HT1080 (cell line): Measurements from ENCODE around the gene SNX33. TPM values are rescaled to one million over a fixed set of nuclear protein-coding genes. Genes with fewer than 3 reads are reported as not detected.

Source experiments
- DNase-seq: peaks from one replicate; pipeline ENCODE4 v3.0.0-alpha.2; 2015; ENCODE audit warnings: low read depth
- total RNA-seq: library from RNA; depleted of rRNA; stranded (reverse); fragments of >200 nt; shearing (Covaris generic); gene quantifications from 2 replicates; pipeline ENCODE4 v1.2.3, GENCODE V29; 2014

SNX33 gene
- total RNA-seq, 1 experiment from 2014 or later: 11.3 TPM

DNA sequence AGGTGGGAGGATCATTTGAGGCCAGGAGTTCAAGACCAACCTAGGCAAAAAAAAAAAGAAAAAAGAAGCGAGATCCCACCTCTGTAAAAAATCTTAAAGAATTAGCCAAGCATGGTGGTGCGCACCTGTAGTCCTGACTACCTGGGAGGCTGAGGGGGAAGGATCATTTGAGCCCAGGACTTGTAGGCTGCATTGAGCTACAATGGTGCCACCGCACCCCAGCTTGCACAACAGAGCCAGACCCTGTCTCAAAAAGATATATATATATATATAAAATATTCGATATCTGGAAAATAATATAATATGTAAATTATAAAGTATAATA lies 6.6 kb upstream of the SNX33 start:
- no peak for DNase-seq

DNA sequence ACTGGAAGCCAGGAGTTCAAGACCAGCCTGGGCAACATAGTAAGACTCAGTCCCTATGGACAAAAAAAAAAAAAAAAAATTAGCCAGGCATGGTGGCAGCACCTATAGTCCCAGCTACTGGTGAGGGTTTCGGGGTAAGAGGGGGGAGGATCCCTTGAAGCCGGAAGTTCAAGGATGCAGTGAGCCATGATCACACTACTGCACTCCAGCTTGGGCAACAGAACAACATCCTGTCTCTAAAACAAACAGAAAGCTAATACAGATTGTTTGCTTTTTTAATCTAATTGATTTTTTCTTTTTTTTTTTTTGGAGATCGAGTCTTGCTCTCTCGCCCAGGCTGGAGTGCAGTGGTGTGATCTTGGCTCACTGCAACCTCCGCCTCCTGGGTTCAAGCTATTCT lies 6.1 kb upstream of the SNX33 start:
- DNase-seq: no peak

DNA sequence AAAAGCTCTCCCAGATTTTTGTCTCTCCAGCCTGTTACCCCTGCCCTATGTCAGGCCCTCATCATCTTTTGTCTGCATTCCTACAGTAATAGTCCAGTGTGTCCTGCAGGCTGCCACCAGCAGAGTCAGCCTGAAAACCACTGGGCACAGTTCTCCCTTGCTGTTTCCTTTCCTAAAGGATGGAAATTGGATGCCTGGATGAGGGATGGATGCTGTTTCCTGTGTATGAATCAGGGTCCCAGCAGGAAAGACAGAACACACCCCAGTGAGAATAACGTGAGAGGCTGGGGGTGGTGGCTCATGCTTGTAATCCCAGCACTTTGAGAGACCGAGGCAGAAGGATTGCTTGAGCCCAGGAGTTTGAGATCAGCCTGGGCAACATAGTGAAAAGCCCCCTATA lies 3.3 kb upstream of the SNX33 start:
- DNase-seq: peak; percentile 89

DNA sequence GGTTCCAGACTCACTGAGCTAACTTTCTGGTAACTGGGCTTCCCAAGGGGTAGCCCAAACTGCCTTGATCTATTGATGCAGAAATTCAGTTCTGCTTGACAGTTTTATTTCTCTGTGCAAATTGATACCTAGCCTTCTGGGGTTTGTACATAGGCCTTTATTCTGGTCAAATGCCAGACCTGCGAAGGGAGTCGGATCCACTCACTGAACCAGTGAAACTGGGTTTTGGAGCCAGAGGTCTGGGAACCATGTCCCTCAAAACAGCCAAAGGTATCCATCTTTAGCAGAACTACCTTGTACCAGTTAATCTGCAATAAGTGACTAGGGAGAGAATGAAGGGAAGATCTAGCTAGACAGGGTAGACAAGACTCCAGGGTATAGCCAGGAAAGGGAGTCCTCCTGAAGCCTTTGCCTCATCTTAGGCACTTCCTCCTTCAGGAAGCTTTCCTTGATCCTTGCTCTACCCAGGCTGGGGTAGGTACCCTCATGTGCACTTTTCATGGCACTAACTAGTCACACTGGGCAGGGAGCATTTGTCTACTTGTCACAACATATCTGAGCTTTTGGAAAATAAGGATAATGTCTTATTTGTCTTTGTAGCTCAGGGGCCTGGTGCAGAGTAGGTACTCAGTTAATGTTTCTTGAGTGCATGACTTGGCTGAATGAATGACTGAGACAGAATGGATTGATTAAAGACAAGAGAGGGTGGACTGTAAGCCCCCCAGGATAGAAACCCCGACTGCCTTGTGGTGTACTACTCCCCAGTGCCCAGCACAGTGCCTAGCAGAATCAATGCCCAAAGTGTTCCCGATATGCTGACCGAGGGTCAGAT lies 1.4 kb upstream of the SNX33 start:
- no peak for DNase-seq

DNA sequence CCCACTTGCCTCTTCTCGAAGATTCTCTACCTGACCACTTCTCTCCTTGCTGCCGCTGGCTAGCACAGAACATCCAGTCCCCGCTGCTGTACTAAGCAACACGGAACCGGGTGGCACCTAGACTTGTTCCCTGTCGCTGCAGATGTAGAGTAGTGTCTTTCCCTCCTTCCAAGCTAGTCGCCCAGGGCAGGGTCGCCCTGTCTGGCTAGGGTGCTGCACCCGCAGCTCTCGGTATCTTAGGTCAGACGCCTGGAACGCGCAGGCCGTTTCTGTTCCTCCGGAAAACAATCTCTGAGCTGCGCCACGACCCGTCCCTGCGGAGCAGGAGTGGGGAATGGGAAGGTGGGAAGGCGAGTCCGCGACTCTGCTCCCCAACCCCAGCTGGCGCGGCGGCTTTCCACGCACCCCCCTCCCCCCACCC lies 758 bp upstream of the SNX33 start:
- DNase-seq: no peak

DNA sequence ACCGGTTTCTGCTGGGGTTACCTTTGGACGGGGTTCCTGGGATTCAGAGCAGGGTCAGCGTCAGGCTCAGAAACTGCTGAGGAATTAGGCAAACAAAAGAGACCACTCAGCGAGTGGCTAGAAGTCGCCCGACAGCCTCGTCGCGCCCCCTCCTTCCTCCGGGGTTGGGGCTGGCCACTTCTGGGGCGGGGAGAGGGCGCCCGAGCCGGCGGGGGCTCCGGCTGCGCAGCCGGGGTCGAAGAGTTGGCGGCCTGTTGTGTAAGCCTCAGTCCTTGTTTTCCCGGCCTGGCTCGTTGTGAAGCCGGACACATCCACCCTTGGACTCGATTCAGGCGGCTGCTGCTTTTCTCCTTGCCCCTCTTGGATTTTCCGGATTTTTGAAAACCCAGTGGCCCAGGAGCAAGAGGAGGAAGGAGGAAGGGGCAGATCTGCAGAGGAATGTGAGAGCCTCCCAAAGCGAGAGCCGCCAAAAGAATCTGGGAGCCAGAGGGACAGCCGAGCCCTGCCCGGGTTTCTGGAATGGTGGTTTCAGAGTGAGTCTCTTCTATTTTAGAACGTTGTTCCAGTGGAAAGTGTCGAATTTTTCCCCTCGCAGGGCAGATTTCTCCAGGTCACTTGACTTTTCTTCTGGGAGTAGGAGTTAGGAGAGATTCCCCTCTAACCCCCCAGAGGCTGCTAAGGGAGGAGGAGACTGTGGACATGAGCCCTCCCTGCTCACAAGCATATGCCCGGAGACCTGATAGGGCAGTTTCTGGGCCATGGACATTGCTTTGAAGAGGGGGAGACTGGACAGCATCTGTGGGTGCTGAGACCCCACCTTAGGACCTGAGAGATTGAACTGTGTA lies 666 bp downstream of the SNX33 start:
- DNase-seq: no peak

DNA sequence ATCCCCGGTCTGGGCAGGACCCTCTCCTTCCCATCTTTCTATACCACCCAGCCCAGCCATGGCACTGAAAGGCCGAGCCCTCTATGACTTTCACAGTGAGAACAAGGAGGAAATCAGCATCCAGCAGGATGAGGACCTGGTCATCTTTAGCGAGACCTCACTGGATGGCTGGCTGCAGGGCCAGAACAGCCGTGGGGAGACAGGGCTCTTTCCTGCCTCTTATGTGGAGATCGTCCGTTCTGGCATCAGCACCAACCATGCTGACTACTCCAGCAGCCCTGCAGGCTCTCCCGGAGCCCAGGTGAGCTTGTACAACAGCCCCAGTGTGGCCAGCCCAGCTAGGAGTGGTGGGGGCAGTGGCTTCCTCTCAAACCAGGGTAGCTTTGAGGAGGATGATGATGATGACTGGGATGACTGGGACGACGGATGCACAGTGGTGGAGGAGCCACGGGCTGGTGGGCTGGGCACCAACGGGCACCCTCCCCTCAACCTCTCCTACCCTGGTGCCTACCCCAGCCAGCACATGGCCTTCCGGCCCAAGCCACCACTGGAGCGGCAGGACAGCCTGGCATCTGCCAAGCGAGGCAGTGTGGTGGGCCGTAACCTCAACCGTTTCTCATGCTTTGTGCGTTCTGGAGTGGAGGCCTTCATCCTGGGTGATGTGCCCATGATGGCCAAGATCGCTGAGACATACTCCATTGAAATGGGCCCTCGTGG lies 1.5 kb downstream of the SNX33 start:
- no peak for DNase-seq

DNA sequence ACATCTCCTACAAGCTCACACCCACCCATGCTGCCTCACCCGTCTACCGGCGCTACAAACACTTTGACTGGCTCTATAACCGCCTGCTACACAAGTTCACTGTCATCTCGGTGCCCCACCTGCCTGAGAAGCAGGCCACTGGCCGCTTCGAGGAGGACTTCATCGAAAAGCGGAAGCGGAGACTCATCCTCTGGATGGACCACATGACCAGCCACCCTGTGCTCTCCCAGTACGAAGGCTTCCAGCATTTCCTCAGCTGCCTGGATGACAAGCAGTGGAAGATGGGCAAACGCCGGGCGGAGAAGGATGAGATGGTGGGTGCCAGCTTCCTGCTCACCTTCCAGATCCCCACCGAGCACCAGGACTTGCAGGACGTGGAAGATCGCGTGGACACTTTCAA lies 2.1 kb downstream of the SNX33 start:
- DNase-seq: no peak

DNA sequence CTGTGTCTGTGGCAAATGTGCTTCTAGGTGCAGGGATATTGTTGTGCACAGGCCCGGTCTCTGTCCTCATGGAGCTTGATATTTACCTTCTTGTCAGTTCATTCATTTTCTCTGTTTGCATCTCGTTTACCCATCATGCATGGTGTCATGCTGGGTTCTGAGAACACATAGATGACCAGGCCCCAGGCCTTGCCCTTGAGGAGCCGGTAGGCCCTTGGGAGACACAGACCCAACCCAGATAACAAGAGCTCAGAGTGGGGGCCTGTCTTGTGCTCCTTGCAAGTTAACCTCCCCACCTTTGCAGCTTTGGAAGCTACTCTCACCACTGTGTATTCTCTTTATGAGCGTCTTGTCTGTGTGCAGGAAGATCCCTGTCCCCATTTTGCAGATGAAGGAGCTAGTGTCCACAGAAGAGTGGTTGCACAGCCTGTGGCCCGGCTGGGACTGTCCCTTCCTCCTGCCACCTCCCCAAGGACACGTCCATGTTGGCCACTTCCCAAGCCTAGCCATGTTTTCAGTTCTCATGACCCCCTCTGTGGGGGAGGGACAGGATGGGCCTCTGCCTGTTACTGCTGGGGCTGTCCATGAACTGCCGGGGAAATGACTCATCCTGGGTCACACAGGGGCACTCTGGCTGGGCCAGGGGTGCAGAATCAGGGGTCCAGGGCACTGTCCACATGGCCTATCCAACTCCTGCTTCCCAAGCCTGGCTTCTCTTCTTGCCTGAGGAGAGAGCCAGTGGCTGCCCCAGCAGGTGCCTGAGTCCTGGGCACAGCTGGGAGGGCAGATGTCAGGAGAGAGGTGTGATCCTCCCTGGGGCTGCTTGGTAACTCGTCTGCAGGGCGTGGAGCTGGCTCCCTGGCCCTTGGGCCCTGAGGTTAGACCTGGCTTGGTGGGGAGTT lies 3.4 kb downstream of the SNX33 start:
- peak; percentile 59 for DNase-seq

DNA sequence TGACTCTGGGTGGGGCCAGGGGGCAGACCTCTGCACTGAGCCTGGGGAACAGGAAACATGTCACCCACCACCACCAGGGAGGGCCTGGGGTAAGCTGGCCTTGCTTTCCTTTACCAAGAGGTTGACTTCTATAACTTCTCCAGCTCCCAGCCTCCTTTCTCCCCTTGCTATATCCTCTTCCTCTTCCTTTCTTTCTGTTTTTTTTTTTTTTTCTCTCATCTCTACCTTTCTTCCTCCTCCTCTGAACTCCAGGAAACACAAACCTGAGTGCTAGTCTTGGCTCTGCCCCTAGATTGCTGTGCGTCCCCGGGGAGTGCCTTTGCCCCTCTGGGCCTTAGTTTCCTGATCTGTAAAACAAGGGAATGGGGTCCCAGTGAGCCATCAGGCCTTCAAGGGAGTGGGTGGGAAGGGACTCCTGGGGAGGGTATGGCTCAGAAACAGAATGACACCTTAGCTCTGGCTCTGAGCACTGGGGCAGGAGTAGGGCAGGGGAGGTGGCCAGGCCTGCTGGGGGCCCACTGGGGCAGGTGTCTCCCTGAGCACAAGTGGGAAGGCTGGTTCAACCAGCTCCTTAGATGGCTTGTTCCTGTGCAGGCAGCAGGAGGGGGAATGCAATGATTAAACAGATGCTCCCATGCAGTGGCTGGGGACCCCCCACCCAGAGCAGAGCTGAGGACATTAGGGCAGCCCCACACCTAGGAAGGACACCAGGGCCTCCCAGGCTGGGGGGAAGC lies 4.3 kb downstream of the SNX33 start:
- no peak for DNase-seq

DNA sequence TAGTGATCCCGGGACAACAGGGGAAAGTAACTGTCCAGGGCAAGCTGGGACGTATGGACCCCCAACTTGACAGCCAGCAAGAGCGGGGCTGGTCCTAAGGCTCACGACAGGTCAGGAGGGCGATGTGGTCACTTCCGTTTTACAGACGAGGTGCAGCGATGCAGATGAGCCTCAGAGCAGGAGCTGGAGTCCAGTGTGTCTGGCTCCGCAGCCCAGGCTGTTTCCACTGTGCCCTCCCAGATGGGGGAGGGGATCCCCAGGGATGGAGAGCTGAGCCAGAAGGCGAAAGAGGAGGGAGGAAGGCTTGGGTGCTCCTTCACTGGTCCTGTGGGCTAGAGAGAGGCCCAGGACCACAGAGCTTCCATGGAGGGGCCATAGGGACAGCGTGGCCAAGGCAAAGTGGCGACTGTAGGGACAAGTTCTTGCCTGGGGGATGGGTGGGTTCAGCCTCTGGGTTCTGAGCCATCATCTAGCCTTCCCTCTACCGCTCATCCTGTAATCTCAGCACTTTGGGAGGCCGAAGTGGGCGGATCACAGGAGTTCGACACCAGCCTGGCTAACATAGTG lies 5.7 kb downstream of the SNX33 start:
- no peak for DNase-seq

DNA sequence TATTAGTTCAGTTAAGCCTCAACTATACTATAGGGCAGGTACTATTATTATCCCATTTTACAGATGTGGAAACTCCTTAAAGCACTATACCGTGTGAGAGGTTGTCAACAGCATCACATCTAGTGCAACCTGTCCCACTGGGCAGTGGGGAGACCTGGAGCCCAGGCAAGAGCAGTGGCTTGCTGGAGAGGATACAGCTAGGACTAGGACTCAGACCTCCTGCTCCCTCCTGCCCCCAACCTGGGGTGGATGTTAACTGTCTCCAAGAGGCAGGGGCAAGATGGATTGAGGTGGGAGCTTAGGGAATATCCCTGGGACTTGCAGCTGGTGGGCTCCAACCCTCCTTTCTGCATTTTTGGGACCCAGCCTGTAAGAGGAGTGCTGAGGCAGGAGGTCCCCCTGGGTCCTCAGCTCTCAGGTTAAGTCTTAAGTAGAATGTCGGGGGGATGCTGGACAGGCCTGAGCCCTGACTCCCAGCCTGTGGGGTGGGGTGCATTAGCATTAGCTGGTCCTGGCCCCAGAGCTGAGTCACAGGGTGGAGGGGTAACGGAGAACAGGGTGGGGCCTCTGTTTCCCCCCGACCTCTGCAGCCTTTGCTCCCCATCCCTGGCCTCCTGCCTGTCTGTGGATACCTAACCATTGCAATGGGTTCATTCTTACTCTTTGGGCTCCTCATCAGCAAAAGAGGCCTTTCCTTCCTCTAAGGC lies 6.6 kb downstream of the SNX33 start:
- no peak for DNase-seq

DNA sequence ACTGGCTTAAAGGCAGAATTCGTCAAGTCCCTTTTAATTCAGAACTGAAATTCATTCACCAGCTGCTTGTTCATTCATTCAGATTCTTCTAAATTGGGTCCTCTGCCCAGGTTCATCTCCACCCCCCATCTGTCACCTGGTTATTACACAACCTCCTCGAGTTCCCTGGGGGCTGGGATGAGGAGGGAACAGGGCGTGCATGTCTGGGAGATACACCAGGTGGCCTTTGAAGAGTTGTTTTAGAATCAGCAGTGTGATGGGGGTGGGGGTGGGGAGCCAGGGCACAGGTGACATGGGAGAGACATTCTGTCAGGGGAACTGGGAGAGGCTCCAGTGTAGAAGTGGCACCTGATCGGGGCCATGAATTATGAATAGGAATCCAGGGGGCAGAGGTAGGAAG lies 8.2 kb downstream of the SNX33 start:
- no peak for DNase-seq

DNA sequence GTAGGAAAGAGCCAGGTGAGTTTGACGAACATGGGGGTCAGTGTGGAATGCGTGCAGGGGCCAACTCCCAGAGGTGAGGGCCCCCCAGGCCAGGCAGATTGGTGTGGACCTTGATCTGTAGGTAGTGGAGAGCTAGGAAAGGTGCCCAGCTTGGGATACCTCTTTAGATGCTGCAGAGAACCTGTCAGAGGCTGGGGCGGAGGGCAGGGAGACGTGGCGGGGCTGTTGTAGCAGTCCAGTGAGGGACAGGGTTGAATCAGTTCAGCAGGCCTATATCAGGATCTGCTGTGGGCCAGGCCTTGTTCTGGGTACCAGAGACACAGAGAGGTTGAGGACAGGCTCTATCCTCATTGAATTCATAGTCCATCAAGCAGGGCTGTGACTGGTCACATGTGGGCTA lies 8.6 kb downstream of the SNX33 start:
- DNase-seq: no peak

DNA sequence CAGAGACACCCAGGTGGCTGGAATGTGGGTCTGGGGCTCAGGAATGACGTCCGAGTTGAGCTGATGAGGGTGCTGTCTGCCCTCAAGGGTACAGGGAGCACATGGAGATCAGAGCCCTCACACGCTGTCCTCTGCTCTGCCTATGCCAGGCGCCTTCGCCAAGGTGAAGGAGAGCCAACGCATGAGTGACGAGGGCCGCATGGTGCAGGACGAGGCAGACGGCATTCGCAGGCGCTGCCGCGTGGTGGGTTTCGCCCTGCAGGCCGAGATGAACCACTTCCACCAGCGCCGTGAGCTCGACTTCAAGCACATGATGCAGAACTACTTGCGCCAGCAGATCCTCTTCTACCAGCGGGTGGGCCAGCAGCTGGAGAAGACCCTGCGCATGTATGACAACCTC lies 9.1 kb downstream of the SNX33 start:
- no peak for DNase-seq

DNA sequence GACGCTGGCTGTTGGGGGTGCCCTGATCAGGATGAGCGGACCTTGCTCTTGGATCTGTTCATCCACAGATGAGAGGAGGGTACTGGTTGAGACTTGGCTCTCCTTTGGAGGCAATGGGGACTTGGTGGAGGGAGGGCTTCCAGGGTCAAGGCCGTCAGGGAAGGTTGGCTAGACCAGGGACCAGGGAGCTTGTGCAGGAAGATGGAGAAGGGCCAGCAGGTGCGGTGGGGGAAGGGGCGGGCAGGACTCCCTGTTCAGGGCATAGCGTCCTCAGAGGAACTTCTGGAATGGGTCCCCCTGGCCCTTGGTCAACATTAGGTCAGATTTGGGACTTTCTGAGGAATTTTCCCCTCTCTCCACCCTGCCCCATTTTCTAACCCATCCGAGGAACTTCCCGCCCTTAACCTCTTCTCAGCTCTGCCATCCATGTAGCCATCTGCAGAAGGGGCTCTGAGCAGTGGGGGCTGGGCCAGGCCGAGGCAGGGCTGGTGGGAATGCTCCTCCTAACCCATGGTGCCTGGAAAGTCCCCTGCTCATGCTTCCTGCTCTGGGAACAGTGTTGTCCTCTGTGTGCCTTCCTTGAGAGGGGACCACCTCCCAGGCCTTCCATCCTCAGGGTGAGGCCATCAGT lies 11.5 kb downstream of the SNX33 start:
- no peak for DNase-seq

DNA sequence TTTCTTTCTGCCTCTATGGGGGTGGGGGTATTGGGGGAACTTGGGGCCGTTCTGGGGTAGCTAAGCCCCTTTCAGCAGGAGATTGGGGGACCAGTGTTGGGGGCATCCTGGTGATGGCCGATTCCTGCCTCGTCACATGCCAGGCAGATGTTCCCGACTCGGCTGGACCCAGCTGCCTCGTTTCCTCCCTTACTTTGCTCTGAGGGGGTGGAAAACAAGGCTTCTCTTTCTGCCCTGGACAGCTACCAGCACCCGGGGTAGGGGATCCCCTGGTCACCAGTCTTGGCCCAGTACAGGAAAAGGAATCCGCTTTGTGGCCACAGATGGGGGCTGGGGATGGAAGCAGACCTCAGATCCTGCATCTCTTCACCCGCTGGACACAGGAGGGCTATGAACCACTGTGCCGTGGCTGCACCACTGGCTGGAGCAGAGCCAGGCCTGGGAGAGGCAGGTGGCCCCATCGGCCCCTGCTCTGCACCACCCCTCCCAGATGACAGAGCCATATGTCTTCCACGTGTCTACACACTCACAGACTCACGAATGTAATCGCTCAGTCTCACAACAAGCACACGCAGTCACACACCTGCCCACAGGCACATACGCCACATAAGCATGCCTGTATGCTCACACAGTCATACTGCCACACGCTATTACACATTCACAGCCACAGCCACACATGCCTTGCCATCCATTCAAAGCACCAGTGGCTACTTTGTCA lies 12.4 kb downstream of the SNX33 start:
- DNase-seq: no peak

DNA sequence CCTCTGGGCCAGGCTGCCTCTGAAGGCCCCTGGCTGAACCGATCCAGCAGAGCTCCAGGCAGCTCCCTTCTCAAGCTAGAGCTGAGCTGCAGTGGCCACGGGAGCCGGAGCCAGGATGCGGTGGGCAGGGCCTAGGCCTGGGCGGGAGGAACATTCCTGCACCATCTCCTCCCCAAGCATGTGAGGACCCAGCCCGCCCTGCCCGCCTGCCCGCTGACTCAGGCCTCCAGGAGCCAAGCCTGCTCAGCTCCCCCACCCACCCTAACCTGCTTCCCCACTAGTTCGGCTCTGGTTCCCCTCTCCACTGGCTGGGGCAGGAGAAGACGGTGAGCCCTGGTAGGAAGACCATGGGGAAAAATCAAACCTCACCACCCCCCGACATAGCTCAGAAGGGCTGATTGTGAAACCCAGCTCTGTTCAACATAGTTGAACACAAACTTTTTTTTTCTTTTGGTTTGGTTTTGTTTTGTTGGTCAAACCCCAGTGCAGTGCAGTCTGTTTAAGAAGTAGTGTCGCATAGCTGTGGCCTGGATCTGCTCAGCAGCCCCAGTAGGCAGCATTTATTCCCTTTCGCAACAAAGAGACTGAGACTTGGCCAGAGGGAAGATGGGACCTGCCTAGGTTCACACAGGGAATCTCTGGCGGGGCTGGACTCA lies 13.5 kb downstream of the SNX33 start:
- DNase-seq: peak; percentile 94
